Spleen (tissue), 11 donors: ENCODE measurements around the gene POLD2. TPM values are rescaled to one million over a fixed set of nuclear protein-coding genes. Genes with fewer than 3 reads are reported as not detected.

Experiments
- DNase-seq: peaks from one replicate; pipeline ENCODE4 v3.0.0-alpha.2; 2020
- H3K27ac ChIP-seq, 8 donors: fragments of 200-600 bp; sonication (generic) in 7 of 8; 1 replicate in 4 of 8; 2 replicates in 4 of 8; pipeline versions ENCODE4 v1.5.0 to v1.8.0; 2016 to 2021; ENCODE audit warnings: inconsistent platforms in 4 of 8, mild to moderate bottlenecking in 4 of 8, moderate library complexity in 1 of 8
- H3K27me3 ChIP-seq, 7 donors: fragments of 200-600 bp; sonication (generic) in 6 of 7; replicated peaks in 1 of 7; 1 replicate in 4 of 7; 2 replicates in 3 of 7; pipeline versions ENCODE4 v1.5.0 to v1.8.0; 2016 to 2021; ENCODE audit warnings: inconsistent platforms in 3 of 7, mild to moderate bottlenecking in 1 of 7
- H3K36me3 ChIP-seq, 6 donors: fragments of 200-600 bp; sonication (generic) in 5 of 6; 1 replicate in 4 of 6; 2 replicates in 2 of 6; pipeline versions ENCODE4 v1.5.0 to v1.8.0; 2016 to 2021; ENCODE audit warnings: inconsistent platforms in 2 of 6
- H3K4me1 ChIP-seq, 6 donors: fragments of 200-600 bp; sonication (generic) in 5 of 6; 1 replicate in 3 of 6; 2 replicates in 3 of 6; pipeline versions ENCODE4 v1.5.0 to v1.8.0; 2016 to 2021; ENCODE audit warnings: inconsistent platforms in 3 of 6
- H3K4me3 ChIP-seq, 8 donors: fragments of 200-600 bp; sonication (generic) in 7 of 8; 1 replicate in 4 of 8; 2 replicates in 4 of 8; pipeline versions ENCODE4 v1.5.0 to v1.8.0; 2016 to 2021; ENCODE audit warnings: inconsistent platforms in 4 of 8, mild to moderate bottlenecking in 4 of 8, moderate library complexity in 2 of 8
- H3K9me3 ChIP-seq, 8 donors: fragments of 200-600 bp; sonication (generic) in 7 of 8; 1 replicate in 4 of 8; 2 replicates in 4 of 8; pipeline versions ENCODE4 v1.5.0 to v1.8.0; 2016 to 2021; ENCODE audit warnings: inconsistent platforms in 4 of 8
- POLR2A ChIP-seq, 3 donors: fragments of 450-650 bp; IDR thresholded peaks; one replicate each; pipeline ENCODE4 v1.5.1; 2017; ENCODE audit warnings: antibody characterized with exemption in 3 of 3, mild to moderate bottlenecking in 1 of 3
- POLR2AphosphoS5 ChIP-seq, 3 donors: sonication (generic); formaldehyde crosslinking; IDR thresholded peaks; one replicate each; pipeline ENCODE4 v1.5.1; 2017; ENCODE audit warnings: antibody characterized with exemption in 3 of 3
- WGBS, 5 donors: extraction: QIAGEN DNeasy Blood & Tissue Kit in 3 of 5; methylation state at CpG; one replicate each; pipeline versions ENCODE4 v1.1.5 to v1.1.7; 2013 to 2018; 5-methylcytosine and 5-hydroxymethylcytosine counted together
- intact Hi-C: fragments of 100-400 bp; cut with DNase I; formaldehyde crosslinking; loops from one replicate; pipeline ENCODE4 v1.15.0; 2023; ENCODE audit warnings: low total_unique reads
- polyA plus RNA-seq, 3 donors: library from polyadenylated mRNA; stranded (reverse); fragments of 200-250 nt; gene quantifications; one replicate each; pipeline ENCODE4 v1.2.1, GENCODE V29; 2013
- total RNA-seq, 7 donors: library from RNA; depleted of rRNA in 3 of 7; stranded (reverse); fragments of >200 nt in 3 of 7; fragmentation: NEBNext Ultra II Directional in 4 of 7; extraction: Animal tissue kit (Norgen Biotek cat#: 25700) in 4 of 7; gene quantifications; one replicate each; pipeline versions ENCODE4 v1.1.0 to v1.2.1, GENCODE V29; 2016 to 2021
- TF ChIP-seq, protein P1 (sequence below), 11 experiments: fragments of 200-600 bp in 7 of 11; fragments of 450-650 bp in 4 of 11; sonication (generic) in 4 of 11; IDR thresholded peaks in 8 of 11; conservative IDR thresholded peaks in 3 of 11; 1 replicate in 7 of 11; 2 replicates in 4 of 11; pipeline versions ENCODE4 v1.4.0 to v1.8.0; 2016 to 2021; ENCODE audit warnings: antibody characterized with exemption in 11 of 11, inconsistent platforms in 4 of 11, mild to moderate bottlenecking in 1 of 11
- donor health status: healthy with polysubstance abuse.
- donor health status: DM: no; HTN: no; CAD: no; lungs with moderate emphysema.
- donor health status: DM: no; HTN: no; CAD: no.
- donor health status: Bipolar disorder and iron deficiency.
- donor health status: healthy.
- donor health status: DM: no; HTN: no; CAD: no.
- donor health status: DM: yes; HTN: yes; CAD: no.

Gene POLD2
- total and polyA plus RNA-seq, 10 donors: 31.9 to 79.1 (median 49.3) TPM

DNA sequence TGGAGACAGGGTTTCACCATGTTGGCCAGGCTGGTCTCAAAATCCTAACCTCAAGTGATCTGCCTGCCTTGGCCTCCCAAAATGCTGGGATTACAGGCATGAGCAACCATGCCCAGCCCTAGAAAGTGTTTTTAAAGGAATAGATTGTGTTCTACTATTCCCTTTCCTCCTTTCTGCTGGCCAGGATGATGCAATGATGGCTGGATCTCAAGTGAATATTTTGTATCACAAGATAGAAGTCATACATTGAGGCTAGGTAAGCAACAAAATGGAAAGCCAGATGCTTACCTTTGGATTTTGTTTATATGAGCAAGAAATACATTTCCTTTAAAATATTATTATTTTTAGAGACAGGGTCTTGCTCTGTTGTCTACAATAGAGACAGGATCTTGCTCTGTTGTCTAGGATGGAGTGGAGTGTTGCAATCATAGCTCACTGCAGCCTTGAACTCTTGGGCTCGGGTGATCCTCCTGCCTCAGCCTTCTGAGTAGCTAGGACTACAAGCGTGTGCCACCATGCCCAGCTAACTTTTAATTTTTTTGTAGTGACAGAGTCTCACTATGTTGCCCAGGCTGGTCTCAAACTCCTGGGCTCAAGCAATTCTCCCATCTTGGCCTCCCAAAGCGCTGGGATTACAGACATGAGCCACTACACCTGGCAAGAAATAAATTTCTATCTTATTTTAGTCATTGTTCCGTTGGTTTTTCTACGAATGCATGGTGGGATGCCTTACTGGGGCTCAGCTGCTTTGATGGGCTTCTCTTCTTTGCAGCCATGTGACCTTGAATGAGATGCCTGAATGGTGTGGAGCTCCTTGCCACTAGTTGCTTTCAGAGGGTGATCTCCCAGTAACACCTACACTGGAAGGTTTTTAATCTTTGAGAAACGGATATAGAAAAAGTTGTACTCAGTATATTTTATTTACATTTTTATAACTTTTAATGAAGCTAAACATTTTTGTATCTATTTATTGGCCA is 25.0 kb downstream of the POLD2 start:
- Histone ChIP-seq H3K9me3 (no peaks in the 10 kb centered on the region), H3K4me3 (no peak overlapping the region), H3K27ac (peak overlapping the region in 6 of 8 donors; percentile 25 to 83 (median 68)), H3K4me1 (peaks cover 0 to 74% (median 45%) of the 10 kb centered on the region in 6 donors), H3K27me3 (peaks cover 0 to 4% (median 0%) of the 10 kb centered on the region in 7 donors), H3K36me3 (no peaks in the 10 kb centered on the region)
- 80 to 85% (median 83%) methylated on average over 6 of the region's 6 CpGs for WGBS, 5 donors
- DNase-seq: no peak
- intact Hi-C loops: no loop called here
- TF ChIP-seq POLR2AphosphoS5 (IDR thresholded peaks at IDR 0.05): no peak
- no peak for TF ChIP-seq POLR2A (IDR thresholded peaks at IDR 0.05)
- TF ChIP-seq, protein P1, sequence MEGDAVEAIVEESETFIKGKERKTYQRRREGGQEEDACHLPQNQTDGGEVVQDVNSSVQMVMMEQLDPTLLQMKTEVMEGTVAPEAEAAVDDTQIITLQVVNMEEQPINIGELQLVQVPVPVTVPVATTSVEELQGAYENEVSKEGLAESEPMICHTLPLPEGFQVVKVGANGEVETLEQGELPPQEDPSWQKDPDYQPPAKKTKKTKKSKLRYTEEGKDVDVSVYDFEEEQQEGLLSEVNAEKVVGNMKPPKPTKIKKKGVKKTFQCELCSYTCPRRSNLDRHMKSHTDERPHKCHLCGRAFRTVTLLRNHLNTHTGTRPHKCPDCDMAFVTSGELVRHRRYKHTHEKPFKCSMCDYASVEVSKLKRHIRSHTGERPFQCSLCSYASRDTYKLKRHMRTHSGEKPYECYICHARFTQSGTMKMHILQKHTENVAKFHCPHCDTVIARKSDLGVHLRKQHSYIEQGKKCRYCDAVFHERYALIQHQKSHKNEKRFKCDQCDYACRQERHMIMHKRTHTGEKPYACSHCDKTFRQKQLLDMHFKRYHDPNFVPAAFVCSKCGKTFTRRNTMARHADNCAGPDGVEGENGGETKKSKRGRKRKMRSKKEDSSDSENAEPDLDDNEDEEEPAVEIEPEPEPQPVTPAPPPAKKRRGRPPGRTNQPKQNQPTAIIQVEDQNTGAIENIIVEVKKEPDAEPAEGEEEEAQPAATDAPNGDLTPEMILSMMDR (IDR thresholded peaks at IDR 0.05 in 8 of 11, conservative IDR thresholded peaks at IDR 0.05 in 3 of 11): no peak

DNA sequence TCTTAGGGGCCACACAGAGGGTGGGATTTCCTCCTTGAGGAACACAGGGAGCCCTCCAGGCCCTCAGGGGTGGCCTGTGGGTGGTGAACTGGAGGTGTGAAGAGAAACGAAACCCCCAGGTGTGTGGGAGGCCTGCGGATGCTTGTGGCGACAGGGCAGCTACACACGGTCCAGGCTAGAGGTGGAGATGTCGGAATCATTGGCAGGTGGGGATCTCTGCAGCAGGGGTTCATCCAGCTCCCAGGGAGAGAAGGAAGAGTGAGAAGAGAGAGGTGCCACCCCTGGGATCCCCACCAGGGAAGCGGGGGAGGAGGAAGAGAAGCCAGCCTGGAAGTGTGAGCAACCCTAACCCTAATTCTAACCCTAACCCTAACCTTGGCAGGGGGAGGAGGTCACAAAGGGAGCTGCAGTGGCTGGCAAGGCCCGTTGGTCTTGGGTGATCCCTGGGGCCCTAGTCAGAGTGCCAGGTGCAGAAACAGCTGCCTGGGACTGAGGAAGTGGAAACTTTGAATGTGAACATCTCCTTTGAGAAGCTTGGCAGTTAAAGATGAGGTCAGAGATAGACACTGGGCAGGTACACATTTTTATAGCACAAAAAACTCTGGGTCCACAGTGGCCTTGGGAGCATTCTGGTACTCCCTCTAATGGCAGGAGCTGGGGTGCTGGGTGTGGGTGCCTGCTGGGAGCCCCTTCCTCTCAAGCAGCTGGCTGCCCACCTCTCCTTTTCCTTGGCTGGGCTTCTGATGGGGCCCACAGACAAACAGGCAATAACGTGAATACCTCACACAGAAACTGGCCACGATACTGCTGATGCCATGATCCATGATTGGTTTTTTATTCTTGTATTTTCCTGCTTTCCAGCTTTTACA is 26.1 kb downstream of the POLD2 start:
- DNase-seq: peak; percentile 82
- WGBS, 5 donors: 50 to 70% (median 65%) methylated on average over 9 of the region's 9 CpGs
- H3K36me3 ChIP-seq: no peaks in the 10 kb centered on the region
- peak in 2 of 3 donors; percentile 61 to 65 for TF ChIP-seq POLR2AphosphoS5 (IDR thresholded peaks at IDR 0.05)
- TF ChIP-seq POLR2A (IDR thresholded peaks at IDR 0.05): no peak
- intact Hi-C loops: no loop called here
- H3K4me1 ChIP-seq: peaks cover 0 to 70% (median 44%) of the 10 kb centered on the region in 6 donors
- H3K27me3 ChIP-seq: no peaks in the 10 kb centered on the region
- no peak overlapping the region for H3K4me3 ChIP-seq
- peak overlapping the region in 6 of 8 donors; percentile 25 to 83 (median 68) for H3K27ac ChIP-seq
- no peaks in the 10 kb centered on the region for H3K9me3 ChIP-seq

DNA sequence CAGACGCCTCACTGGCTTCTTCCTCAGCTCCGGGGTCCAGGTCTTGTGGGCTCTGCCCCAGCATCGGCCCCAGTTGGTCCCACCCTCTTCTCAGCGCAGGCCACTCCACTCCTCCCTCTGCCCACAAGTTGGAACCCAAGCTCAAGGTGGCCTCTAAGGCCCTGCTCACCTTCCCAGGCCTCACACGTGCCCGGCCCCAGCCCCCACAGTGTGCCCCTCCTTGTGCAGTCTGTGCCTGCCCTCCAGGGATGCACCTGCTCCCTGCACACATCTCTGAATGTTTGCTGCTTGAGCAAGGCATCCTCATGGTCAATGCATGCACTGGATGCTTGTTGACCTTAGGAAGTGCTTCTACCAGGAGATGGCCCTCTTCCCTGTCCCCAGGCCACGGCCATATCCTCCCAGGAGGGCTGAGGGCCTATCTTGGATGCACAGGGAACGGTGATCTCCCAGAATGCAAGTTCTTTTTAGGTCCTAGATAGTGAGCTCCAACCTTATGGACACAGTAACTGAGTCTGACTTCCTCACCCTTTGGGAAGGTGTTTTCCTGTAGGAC is 26.9 kb downstream of the POLD2 start:
- Histone ChIP-seq H3K36me3 (no peaks in the 10 kb centered on the region), H3K4me3 (no peak overlapping the region), H3K4me1 (peaks cover 0 to 65% (median 42%) of the 10 kb centered on the region in 6 donors), H3K9me3 (no peaks in the 10 kb centered on the region), H3K27me3 (no peaks in the 10 kb centered on the region), H3K27ac (peak overlapping the region in 4 of 8 donors; percentile 66 to 83 (median 71))
- intact Hi-C loops: no loop called here
- TF ChIP-seq POLR2A (IDR thresholded peaks at IDR 0.05) (no peak), POLR2AphosphoS5 (IDR thresholded peaks at IDR 0.05) (no peak)
- TF ChIP-seq, protein P1 (IDR thresholded peaks at IDR 0.05 in 8 of 11, conservative IDR thresholded peaks at IDR 0.05 in 3 of 11): no peak
- 72 to 79% (median 77%) methylated on average over 7 to 8 of the region's 8 CpGs for WGBS, 5 donors
- no peak for DNase-seq

DNA sequence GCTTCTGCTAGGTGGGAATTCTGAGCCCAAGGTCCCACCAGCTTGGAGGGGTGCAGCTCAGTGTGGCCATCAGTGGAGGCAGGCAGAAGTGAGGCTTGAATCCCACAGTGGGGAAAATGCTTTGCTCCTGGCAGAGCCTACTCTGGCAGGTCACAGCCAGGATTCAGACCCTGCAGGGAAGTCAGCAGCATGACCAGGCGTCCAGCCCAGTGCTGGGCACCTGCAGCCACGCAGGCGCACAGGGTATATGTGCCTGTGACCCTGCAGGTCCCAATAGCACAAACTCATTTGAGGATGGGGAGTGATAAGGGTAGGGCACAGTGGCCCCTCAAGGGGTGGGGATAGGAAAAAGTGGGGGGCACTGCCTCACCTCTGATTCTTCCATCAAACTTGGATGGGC is 27.6 kb downstream of the POLD2 start:
- DNase-seq: no peak
- Histone ChIP-seq H3K27ac (peak overlapping the region in 4 of 8 donors; percentile 1 to 83 (median 71)), H3K4me3 (no peak overlapping the region), H3K4me1 (peaks cover 0 to 59% (median 36%) of the 10 kb centered on the region in 6 donors), H3K9me3 (no peaks in the 10 kb centered on the region), H3K36me3 (no peaks in the 10 kb centered on the region), H3K27me3 (no peaks in the 10 kb centered on the region)
- TF ChIP-seq, protein P1 (IDR thresholded peaks at IDR 0.05 in 8 of 11, conservative IDR thresholded peaks at IDR 0.05 in 3 of 11): no peak
- TF ChIP-seq POLR2AphosphoS5 (IDR thresholded peaks at IDR 0.05): no peak
- no peak for TF ChIP-seq POLR2A (IDR thresholded peaks at IDR 0.05)
- WGBS, 5 donors: 90 to 96% (median 96%) methylated on average over 3 of the region's 3 CpGs
- intact Hi-C loops: no loop called here
